GM23338 (cell line): ENCODE results near the gene TF.

Experiments
- CREB1 ChIP-seq: fragments of 250-450 bp; sonication (Bioruptor Pico); IDR thresholded peaks from 2 replicates; pipeline ENCODE4 v1.5.0; 2020; ENCODE audit warnings: low read depth, mild to moderate bottlenecking, moderate library complexity
- EZH2 ChIP-seq: fragments of 200-600 bp; sonication (generic); IDR thresholded peaks from one replicate; pipeline ENCODE4 v1.8.0; 2017; ENCODE audit warnings: antibody characterized with exemption, mild to moderate bottlenecking, low read depth; ENCODE audit not compliant: unreplicated experiment
- EZH2phosphoT487 ChIP-seq: fragments of 200-600 bp; sonication (generic); IDR thresholded peaks from one replicate; pipeline ENCODE4 v1.8.1; 2018; ENCODE audit warnings: antibody characterized with exemption; ENCODE audit not compliant: unreplicated experiment
- JUNB ChIP-seq: IDR thresholded peaks from one replicate; pipeline ENCODE4 v1.6.1; 2016; ENCODE audit warnings: antibody characterized with exemption; ENCODE audit not compliant: unreplicated experiment
- POLR2AphosphoS5 ChIP-seq: IDR thresholded peaks from 2 replicates; pipeline ENCODE4 v1.6.1; 2016; ENCODE audit warnings: antibody characterized with exemption, low read depth
- STAT1 ChIP-seq: IDR thresholded peaks from one replicate; pipeline ENCODE4 v1.6.1; 2016; ENCODE audit warnings: antibody characterized with exemption; ENCODE audit not compliant: unreplicated experiment
- ZNF331 ChIP-seq: fragments of 250-450 bp; sonication (Bioruptor Pico); IDR thresholded peaks from 2 replicates; pipeline ENCODE4 v1.5.0; 2020; ENCODE audit warnings: low read depth, mild to moderate bottlenecking, moderate library complexity
- TF ChIP-seq, protein P1 (sequence below), 2 experiments: fragments of 200-600 bp in 1 of 2; sonication (generic) in 1 of 2; conservative IDR thresholded peaks; 2 replicates each; pipeline versions ENCODE4 v1.5.1 to v1.6.1; 2016 to 2017; ENCODE audit warnings: antibody characterized with exemption in 2 of 2, low read depth in 2 of 2, mild to moderate bottlenecking in 2 of 2, moderate library complexity in 1 of 2
- TF ChIP-seq, protein P2 (sequence below): IDR thresholded peaks from one replicate; pipeline ENCODE4 v1.6.1; 2018; ENCODE audit warnings: antibody characterized with exemption; ENCODE audit not compliant: unreplicated experiment
- TF ChIP-seq, protein P3 (sequence below): IDR thresholded peaks from 2 replicates; pipeline ENCODE4 v1.6.1; 2016; ENCODE audit warnings: antibody characterized with exemption

DNA sequence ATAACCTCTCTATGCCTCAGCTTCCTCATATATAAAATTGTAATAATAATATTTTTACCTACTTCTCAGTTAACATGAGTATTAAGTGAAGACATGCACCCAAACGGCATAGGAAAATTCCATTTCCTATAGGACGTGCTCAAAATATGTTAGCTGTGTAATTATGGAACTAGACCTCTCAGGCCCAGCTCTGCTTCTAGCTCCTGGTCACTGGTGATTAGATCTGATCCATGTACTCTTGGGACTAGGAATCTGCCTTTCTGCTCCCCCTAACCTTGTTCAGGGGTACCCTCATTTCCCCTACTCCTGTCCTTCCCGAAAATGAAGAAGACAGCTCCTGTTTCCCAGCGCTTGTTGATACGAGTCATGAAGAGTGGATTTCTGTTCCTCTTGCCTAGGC, 29.6 kb downstream of the TF start:
- TF ChIP-seq EZH2 (no peak), POLR2AphosphoS5 (no peak), CREB1 (CRISPR knock-in tag) (no peak), ZNF331 (CRISPR knock-in tag) (no peak), JUNB (no peak), EZH2phosphoT487 (no peak), STAT1 (no peak)
- TF ChIP-seq, protein P1, sequence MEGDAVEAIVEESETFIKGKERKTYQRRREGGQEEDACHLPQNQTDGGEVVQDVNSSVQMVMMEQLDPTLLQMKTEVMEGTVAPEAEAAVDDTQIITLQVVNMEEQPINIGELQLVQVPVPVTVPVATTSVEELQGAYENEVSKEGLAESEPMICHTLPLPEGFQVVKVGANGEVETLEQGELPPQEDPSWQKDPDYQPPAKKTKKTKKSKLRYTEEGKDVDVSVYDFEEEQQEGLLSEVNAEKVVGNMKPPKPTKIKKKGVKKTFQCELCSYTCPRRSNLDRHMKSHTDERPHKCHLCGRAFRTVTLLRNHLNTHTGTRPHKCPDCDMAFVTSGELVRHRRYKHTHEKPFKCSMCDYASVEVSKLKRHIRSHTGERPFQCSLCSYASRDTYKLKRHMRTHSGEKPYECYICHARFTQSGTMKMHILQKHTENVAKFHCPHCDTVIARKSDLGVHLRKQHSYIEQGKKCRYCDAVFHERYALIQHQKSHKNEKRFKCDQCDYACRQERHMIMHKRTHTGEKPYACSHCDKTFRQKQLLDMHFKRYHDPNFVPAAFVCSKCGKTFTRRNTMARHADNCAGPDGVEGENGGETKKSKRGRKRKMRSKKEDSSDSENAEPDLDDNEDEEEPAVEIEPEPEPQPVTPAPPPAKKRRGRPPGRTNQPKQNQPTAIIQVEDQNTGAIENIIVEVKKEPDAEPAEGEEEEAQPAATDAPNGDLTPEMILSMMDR (conservative IDR thresholded peaks at IDR 0.05; ENCODE audit: low read depth in 2 of 2) = no peak
- TF ChIP-seq, protein P2, sequence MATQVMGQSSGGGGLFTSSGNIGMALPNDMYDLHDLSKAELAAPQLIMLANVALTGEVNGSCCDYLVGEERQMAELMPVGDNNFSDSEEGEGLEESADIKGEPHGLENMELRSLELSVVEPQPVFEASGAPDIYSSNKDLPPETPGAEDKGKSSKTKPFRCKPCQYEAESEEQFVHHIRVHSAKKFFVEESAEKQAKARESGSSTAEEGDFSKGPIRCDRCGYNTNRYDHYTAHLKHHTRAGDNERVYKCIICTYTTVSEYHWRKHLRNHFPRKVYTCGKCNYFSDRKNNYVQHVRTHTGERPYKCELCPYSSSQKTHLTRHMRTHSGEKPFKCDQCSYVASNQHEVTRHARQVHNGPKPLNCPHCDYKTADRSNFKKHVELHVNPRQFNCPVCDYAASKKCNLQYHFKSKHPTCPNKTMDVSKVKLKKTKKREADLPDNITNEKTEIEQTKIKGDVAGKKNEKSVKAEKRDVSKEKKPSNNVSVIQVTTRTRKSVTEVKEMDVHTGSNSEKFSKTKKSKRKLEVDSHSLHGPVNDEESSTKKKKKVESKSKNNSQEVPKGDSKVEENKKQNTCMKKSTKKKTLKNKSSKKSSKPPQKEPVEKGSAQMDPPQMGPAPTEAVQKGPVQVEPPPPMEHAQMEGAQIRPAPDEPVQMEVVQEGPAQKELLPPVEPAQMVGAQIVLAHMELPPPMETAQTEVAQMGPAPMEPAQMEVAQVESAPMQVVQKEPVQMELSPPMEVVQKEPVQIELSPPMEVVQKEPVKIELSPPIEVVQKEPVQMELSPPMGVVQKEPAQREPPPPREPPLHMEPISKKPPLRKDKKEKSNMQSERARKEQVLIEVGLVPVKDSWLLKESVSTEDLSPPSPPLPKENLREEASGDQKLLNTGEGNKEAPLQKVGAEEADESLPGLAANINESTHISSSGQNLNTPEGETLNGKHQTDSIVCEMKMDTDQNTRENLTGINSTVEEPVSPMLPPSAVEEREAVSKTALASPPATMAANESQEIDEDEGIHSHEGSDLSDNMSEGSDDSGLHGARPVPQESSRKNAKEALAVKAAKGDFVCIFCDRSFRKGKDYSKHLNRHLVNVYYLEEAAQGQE = no peak
- TF ChIP-seq, protein P3, sequence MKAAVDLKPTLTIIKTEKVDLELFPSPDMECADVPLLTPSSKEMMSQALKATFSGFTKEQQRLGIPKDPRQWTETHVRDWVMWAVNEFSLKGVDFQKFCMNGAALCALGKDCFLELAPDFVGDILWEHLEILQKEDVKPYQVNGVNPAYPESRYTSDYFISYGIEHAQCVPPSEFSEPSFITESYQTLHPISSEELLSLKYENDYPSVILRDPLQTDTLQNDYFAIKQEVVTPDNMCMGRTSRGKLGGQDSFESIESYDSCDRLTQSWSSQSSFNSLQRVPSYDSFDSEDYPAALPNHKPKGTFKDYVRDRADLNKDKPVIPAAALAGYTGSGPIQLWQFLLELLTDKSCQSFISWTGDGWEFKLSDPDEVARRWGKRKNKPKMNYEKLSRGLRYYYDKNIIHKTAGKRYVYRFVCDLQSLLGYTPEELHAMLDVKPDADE = no peak
